GM23338 (cell line): ENCODE measurements around the gene ASB3. TPM values are rescaled to one million over a fixed set of nuclear protein-coding genes. Genes with fewer than 3 reads are reported as not detected.

Source experiments
- ATAC-seq: fragments of 200-7000 bp; cut with Tn5 transposase; 3 replicates; pipeline ENCODE4 v1.9.1; 2020
- DNase-seq: peaks from one replicate; pipeline ENCODE4 v3.0.0-alpha.2; 2015; ENCODE audit warnings: low spot score
- H2AFZ ChIP-seq: fragments of 200-600 bp; sonication (generic); 2 replicates; pipeline ENCODE4 v1.8.0; 2016; ENCODE audit warnings: antibody characterized with exemption, mild to moderate bottlenecking, moderate library complexity
- H3F3A ChIP-seq: fragments of 200-600 bp; sonication (generic); replicated peaks from 2 replicates; pipeline ENCODE4 v1.8.0; 2017; ENCODE audit warnings: antibody characterized with exemption, mixed run types, low read depth
- H3K27ac ChIP-seq: fragments of 200-600 bp; sonication (generic); 2 replicates; pipeline ENCODE4 v1.6.1; 2016; ENCODE audit warnings: low read depth
- H3K27me3 ChIP-seq: fragments of 200-600 bp; sonication (generic); 2 replicates; pipeline ENCODE4 v1.8.0; 2016; ENCODE audit warnings: mild to moderate bottlenecking, mixed run types, moderate library complexity; ENCODE audit not compliant: insufficient read depth
- H3K36me3 ChIP-seq: fragments of 200-600 bp; sonication (generic); 2 replicates; pipeline ENCODE4 v1.8.0; 2016; ENCODE audit warnings: mild to moderate bottlenecking; ENCODE audit not compliant: insufficient read depth
- H3K4me1 ChIP-seq: fragments of 200-600 bp; sonication (generic); 2 replicates; pipeline ENCODE4 v1.8.0; 2016; ENCODE audit warnings: mild to moderate bottlenecking, moderate library complexity; ENCODE audit not compliant: insufficient read depth
- H3K4me2 ChIP-seq: fragments of 200-600 bp; sonication (generic); 2 replicates; pipeline ENCODE4 v1.7.1; 2017; ENCODE audit warnings: mixed run types
- H3K4me3 ChIP-seq: fragments of 200-600 bp; sonication (generic); 2 replicates; pipeline ENCODE4 v1.6.1; 2016; ENCODE audit warnings: mixed run types
- H3K79me2 ChIP-seq: fragments of 200-600 bp; sonication (generic); replicated peaks from 2 replicates; pipeline ENCODE4 v1.8.0; 2017; ENCODE audit warnings: mild to moderate bottlenecking; ENCODE audit not compliant: insufficient read depth
- H3K9me2 ChIP-seq: fragments of 200-600 bp; sonication (generic); 2 replicates; pipeline ENCODE4 v1.8.0; 2017; ENCODE audit not compliant: insufficient read depth
- H4K20me1 ChIP-seq: fragments of 200-600 bp; sonication (generic); replicated peaks from 2 replicates; pipeline ENCODE4 v1.8.0; 2017; ENCODE audit warnings: mild to moderate bottlenecking; ENCODE audit not compliant: insufficient read depth
- H3K27ac Mint-ChIP-seq: 2 replicates; pipeline ENCODE4 v1.8.0; 2020; ENCODE audit warnings: inconsistent platforms, mild to moderate bottlenecking, moderate library complexity, mixed read lengths
- H3K27me3 Mint-ChIP-seq: 3 replicates; pipeline ENCODE4 v1.8.0; 2022; ENCODE audit warnings: low read depth, mild to moderate bottlenecking, moderate library complexity, mixed read lengths, inconsistent platforms; ENCODE audit not compliant: insufficient read depth, poor library complexity
- H3K36me3 Mint-ChIP-seq: 3 replicates; pipeline ENCODE4 v1.8.0; 2021; ENCODE audit warnings: low read depth, mild to moderate bottlenecking, inconsistent platforms, moderate library complexity, mixed read lengths
- H3K4me1 Mint-ChIP-seq: 3 replicates; pipeline ENCODE4 v1.8.0; 2020; ENCODE audit warnings: mild to moderate bottlenecking, inconsistent platforms, mixed read lengths
- H3K4me3 Mint-ChIP-seq: 3 replicates; pipeline ENCODE4 v1.8.0; 2021; ENCODE audit warnings: moderate library complexity, mild to moderate bottlenecking, inconsistent platforms, mixed read lengths
- H3K9me3 Mint-ChIP-seq: 3 replicates; pipeline ENCODE4 v1.8.0; 2020; ENCODE audit warnings: moderate library complexity, mild to moderate bottlenecking, inconsistent platforms, mixed read lengths
- CREB1 ChIP-seq: fragments of 250-450 bp; sonication (Bioruptor Pico); IDR thresholded peaks from 2 replicates; pipeline ENCODE4 v1.5.0; 2020; ENCODE audit warnings: low read depth, mild to moderate bottlenecking, moderate library complexity
- EZH2 ChIP-seq: fragments of 200-600 bp; sonication (generic); IDR thresholded peaks from one replicate; pipeline ENCODE4 v1.8.0; 2017; ENCODE audit warnings: antibody characterized with exemption, mild to moderate bottlenecking, low read depth; ENCODE audit not compliant: unreplicated experiment
- EZH2phosphoT487 ChIP-seq: fragments of 200-600 bp; sonication (generic); IDR thresholded peaks from one replicate; pipeline ENCODE4 v1.8.1; 2018; ENCODE audit warnings: antibody characterized with exemption; ENCODE audit not compliant: unreplicated experiment
- JUNB ChIP-seq: IDR thresholded peaks from one replicate; pipeline ENCODE4 v1.6.1; 2016; ENCODE audit warnings: antibody characterized with exemption; ENCODE audit not compliant: unreplicated experiment
- NANOG ChIP-seq: IDR thresholded peaks from 2 replicates; pipeline ENCODE4 v1.6.1; 2016; ENCODE audit warnings: antibody characterized with exemption, borderline replicate concordance
- POLR2AphosphoS5 ChIP-seq: IDR thresholded peaks from 2 replicates; pipeline ENCODE4 v1.6.1; 2016; ENCODE audit warnings: antibody characterized with exemption, low read depth
- STAT1 ChIP-seq: IDR thresholded peaks from one replicate; pipeline ENCODE4 v1.6.1; 2016; ENCODE audit warnings: antibody characterized with exemption; ENCODE audit not compliant: unreplicated experiment
- ZNF114 ChIP-seq: fragments of 250-450 bp; sonication (Bioruptor Pico); IDR thresholded peaks from 2 replicates; pipeline ENCODE4 v1.5.0; 2020; ENCODE audit warnings: mild to moderate bottlenecking, moderate library complexity
- ZNF331 ChIP-seq: fragments of 250-450 bp; sonication (Bioruptor Pico); IDR thresholded peaks from 2 replicates; pipeline ENCODE4 v1.5.0; 2020; ENCODE audit warnings: low read depth, mild to moderate bottlenecking, moderate library complexity
- polyA plus RNA-seq: library from polyadenylated mRNA; unstranded; fragments of >200 nt; fragmentation: Nextera tagmentation; extraction: Ambion mirVana; gene quantifications from 2 replicates; pipeline ENCODE4 v1.2.1, GENCODE V29; 2016
- total RNA-seq: library from RNA; depleted of rRNA; stranded (reverse); fragments of >200 nt; shearing (Covaris generic); gene quantifications from 2 replicates; pipeline ENCODE4 v1.2.3, GENCODE V29; 2014
- TF ChIP-seq, protein P1 (sequence below): IDR thresholded peaks from 2 replicates; pipeline ENCODE4 v1.6.1; 2016; ENCODE audit warnings: antibody characterized with exemption
- TF ChIP-seq, protein P2 (sequence below): fragments of 250-450 bp; sonication (Bioruptor Pico); IDR thresholded peaks from 2 replicates; pipeline ENCODE4 v1.5.0; 2020; ENCODE audit warnings: mild to moderate bottlenecking, moderate library complexity
- TF ChIP-seq, protein P3 (sequence below), 2 experiments: fragments of 200-600 bp in 1 of 2; sonication (generic) in 1 of 2; conservative IDR thresholded peaks; 2 replicates each; pipeline versions ENCODE4 v1.5.1 to v1.6.1; 2016 to 2017; ENCODE audit warnings: antibody characterized with exemption in 2 of 2, low read depth in 2 of 2, mild to moderate bottlenecking in 2 of 2, moderate library complexity in 1 of 2
- TF ChIP-seq, protein P4 (sequence below): IDR thresholded peaks from one replicate; pipeline ENCODE4 v1.6.1; 2018; ENCODE audit warnings: antibody characterized with exemption; ENCODE audit not compliant: unreplicated experiment

The ASB3 gene
- total and polyA plus RNA-seq, 2 experiments from 2014 or later = 22.4 to 30.5 TPM

DNA sequence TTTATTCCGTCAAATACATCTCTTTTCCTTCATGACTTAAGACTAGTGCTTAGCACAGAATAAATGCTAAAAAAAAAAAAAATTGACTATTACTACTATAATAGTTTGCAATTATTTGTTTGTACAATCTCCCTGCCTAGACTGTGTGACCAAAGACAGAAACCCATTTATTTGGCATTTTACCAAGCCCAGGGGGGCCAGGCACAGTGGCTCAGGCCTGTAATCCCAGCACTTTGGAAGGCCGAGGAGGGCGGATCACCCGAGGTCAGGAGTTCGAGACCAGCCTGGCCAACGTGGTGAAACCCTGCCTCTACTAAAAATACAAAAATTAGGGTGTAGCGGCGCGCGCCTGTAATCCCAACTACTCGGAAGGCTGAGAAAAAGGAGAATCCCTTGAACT is 1.4 kb downstream of the ASB3 start:
- peaks cover 35% of the 10 kb centered on the region for H3K4me1 Mint-ChIP-seq
- Histone ChIP-seq H3K79me2 (peaks cover 93% of the 10 kb centered on the region), H2AFZ (no peak overlapping the region), H3K9me2 (no peaks in the 10 kb centered on the region), H3K27ac (no peak overlapping the region), H3K4me2 (peak overlapping the region; percentile 99), H3K4me1 (peaks cover 28% of the 10 kb centered on the region), H4K20me1 (peaks cover 11% of the 10 kb centered on the region; the same call in 1 of the 2 replicates), H3K4me3 (peak overlapping the region; percentile 96), H3K27me3 (no peaks in the 10 kb centered on the region), H3K36me3 (peaks cover 7% of the 10 kb centered on the region; the same call in 1 of the 2 replicates), H3F3A (peaks cover 5% of the 10 kb centered on the region; the same call in 1 of the 2 replicates)
- peaks cover 8% of the 10 kb centered on the region for H3K27me3 Mint-ChIP-seq
- ATAC-seq (no peak), DNase-seq (no peak)
- H3K27ac Mint-ChIP-seq = peak overlapping the region; percentile 79
- peak overlapping the region; percentile 95 for H3K4me3 Mint-ChIP-seq
- peaks cover 2% of the 10 kb centered on the region; the same call in 2 of the 3 replicates for H3K9me3 Mint-ChIP-seq
- peaks cover 11% of the 10 kb centered on the region for H3K36me3 Mint-ChIP-seq
- no peak for TF ChIP-seq POLR2AphosphoS5
- TF ChIP-seq EZH2 = no peak
- TF ChIP-seq, protein P1, sequence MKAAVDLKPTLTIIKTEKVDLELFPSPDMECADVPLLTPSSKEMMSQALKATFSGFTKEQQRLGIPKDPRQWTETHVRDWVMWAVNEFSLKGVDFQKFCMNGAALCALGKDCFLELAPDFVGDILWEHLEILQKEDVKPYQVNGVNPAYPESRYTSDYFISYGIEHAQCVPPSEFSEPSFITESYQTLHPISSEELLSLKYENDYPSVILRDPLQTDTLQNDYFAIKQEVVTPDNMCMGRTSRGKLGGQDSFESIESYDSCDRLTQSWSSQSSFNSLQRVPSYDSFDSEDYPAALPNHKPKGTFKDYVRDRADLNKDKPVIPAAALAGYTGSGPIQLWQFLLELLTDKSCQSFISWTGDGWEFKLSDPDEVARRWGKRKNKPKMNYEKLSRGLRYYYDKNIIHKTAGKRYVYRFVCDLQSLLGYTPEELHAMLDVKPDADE = no peak
- TF ChIP-seq, protein P2, sequence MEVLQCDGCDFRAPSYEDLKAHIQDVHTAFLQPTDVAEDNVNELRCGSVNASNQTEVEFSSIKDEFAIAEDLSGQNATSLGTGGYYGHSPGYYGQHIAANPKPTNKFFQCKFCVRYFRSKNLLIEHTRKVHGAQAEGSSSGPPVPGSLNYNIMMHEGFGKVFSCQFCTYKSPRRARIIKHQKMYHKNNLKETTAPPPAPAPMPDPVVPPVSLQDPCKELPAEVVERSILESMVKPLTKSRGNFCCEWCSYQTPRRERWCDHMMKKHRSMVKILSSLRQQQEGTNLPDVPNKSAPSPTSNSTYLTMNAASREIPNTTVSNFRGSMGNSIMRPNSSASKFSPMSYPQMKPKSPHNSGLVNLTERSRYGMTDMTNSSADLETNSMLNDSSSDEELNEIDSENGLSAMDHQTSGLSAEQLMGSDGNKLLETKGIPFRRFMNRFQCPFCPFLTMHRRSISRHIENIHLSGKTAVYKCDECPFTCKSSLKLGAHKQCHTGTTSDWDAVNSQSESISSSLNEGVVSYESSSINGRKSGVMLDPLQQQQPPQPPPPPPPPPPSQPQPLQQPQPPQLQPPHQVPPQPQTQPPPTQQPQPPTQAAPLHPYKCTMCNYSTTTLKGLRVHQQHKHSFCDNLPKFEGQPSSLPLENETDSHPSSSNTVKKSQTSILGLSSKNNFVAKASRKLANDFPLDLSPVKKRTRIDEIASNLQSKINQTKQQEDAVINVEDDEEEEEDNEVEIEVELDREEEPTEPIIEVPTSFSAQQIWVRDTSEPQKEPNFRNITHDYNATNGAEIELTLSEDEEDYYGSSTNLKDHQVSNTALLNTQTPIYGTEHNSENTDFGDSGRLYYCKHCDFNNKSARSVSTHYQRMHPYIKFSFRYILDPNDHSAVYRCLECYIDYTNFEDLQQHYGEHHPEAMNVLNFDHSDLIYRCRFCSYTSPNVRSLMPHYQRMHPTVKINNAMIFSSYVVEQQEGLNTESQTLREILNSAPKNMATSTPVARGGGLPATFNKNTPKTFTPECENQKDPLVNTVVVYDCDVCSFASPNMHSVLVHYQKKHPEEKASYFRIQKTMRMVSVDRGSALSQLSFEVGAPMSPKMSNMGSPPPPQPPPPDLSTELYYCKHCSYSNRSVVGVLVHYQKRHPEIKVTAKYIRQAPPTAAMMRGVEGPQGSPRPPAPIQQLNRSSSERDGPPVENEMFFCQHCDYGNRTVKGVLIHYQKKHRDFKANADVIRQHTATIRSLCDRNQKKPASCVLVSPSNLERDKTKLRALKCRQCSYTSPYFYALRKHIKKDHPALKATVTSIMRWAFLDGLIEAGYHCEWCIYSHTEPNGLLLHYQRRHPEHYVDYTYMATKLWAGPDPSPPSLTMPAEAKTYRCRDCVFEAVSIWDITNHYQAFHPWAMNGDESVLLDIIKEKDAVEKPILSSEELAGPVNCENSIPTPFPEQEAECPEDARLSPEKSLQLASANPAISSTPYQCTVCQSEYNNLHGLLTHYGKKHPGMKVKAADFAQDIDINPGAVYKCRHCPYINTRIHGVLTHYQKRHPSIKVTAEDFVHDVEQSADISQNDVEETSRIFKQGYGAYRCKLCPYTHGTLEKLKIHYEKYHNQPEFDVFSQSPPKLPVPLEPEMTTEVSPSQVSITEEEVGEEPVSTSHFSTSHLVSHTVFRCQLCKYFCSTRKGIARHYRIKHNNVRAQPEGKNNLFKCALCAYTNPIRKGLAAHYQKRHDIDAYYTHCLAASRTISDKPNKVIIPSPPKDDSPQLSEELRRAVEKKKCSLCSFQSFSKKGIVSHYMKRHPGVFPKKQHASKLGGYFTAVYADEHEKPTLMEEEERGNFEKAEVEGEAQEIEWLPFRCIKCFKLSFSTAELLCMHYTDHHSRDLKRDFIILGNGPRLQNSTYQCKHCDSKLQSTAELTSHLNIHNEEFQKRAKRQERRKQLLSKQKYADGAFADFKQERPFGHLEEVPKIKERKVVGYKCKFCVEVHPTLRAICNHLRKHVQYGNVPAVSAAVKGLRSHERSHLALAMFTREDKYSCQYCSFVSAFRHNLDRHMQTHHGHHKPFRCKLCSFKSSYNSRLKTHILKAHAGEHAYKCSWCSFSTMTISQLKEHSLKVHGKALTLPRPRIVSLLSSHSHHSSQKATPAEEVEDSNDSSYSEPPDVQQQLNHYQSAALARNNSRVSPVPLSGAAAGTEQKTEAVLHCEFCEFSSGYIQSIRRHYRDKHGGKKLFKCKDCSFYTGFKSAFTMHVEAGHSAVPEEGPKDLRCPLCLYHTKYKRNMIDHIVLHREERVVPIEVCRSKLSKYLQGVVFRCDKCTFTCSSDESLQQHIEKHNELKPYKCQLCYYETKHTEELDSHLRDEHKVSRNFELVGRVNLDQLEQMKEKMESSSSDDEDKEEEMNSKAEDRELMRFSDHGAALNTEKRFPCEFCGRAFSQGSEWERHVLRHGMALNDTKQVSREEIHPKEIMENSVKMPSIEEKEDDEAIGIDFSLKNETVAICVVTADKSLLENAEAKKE (CRISPR knock-in tag) = no peak
- no peak for TF ChIP-seq EZH2phosphoT487
- TF ChIP-seq, protein P3, sequence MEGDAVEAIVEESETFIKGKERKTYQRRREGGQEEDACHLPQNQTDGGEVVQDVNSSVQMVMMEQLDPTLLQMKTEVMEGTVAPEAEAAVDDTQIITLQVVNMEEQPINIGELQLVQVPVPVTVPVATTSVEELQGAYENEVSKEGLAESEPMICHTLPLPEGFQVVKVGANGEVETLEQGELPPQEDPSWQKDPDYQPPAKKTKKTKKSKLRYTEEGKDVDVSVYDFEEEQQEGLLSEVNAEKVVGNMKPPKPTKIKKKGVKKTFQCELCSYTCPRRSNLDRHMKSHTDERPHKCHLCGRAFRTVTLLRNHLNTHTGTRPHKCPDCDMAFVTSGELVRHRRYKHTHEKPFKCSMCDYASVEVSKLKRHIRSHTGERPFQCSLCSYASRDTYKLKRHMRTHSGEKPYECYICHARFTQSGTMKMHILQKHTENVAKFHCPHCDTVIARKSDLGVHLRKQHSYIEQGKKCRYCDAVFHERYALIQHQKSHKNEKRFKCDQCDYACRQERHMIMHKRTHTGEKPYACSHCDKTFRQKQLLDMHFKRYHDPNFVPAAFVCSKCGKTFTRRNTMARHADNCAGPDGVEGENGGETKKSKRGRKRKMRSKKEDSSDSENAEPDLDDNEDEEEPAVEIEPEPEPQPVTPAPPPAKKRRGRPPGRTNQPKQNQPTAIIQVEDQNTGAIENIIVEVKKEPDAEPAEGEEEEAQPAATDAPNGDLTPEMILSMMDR (conservative IDR thresholded peaks at IDR 0.05; ENCODE audit: low read depth in 2 of 2) = no peak
- TF ChIP-seq, protein P4, sequence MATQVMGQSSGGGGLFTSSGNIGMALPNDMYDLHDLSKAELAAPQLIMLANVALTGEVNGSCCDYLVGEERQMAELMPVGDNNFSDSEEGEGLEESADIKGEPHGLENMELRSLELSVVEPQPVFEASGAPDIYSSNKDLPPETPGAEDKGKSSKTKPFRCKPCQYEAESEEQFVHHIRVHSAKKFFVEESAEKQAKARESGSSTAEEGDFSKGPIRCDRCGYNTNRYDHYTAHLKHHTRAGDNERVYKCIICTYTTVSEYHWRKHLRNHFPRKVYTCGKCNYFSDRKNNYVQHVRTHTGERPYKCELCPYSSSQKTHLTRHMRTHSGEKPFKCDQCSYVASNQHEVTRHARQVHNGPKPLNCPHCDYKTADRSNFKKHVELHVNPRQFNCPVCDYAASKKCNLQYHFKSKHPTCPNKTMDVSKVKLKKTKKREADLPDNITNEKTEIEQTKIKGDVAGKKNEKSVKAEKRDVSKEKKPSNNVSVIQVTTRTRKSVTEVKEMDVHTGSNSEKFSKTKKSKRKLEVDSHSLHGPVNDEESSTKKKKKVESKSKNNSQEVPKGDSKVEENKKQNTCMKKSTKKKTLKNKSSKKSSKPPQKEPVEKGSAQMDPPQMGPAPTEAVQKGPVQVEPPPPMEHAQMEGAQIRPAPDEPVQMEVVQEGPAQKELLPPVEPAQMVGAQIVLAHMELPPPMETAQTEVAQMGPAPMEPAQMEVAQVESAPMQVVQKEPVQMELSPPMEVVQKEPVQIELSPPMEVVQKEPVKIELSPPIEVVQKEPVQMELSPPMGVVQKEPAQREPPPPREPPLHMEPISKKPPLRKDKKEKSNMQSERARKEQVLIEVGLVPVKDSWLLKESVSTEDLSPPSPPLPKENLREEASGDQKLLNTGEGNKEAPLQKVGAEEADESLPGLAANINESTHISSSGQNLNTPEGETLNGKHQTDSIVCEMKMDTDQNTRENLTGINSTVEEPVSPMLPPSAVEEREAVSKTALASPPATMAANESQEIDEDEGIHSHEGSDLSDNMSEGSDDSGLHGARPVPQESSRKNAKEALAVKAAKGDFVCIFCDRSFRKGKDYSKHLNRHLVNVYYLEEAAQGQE = no peak
- TF ChIP-seq CREB1 (CRISPR knock-in tag) = no peak
- no peak for TF ChIP-seq ZNF331 (CRISPR knock-in tag)
- TF ChIP-seq JUNB = no peak
- TF ChIP-seq ZNF114 (CRISPR knock-in tag) = no peak
- TF ChIP-seq NANOG = no peak
- no peak for TF ChIP-seq STAT1
